Stomach (tissue), 19 donors: Measurements from ENCODE around the gene HNRNPH1. TPM values are rescaled to one million over a fixed set of nuclear protein-coding genes. Genes with fewer than 3 reads are reported as not detected.
"Not testable (repeated sequence)": the region's sequence is repeated elsewhere in the genome, so short reads cannot be mapped to it uniquely, and the experiment has no call there.

Experiments
- DNase-seq, 2 donors: peaks; one replicate each; pipeline versions ENCODE4 v3.0.0 to v3.0.0-alpha.2; 2013 to 2019
- H3K27ac ChIP-seq, 5 donors: fragments of 200-600 bp in 4 of 5; sonication (generic) in 4 of 5; one replicate each; pipeline ENCODE4 v1.5.1; 2013 to 2019; ENCODE audit warnings: mild to moderate bottlenecking in 1 of 5, moderate library complexity in 1 of 5
- H3K27me3 ChIP-seq, 3 donors: fragments of 200-600 bp; sonication (generic); one replicate each; pipeline ENCODE4 v1.5.1; 2017 to 2019; ENCODE audit warnings: mixed run types in 1 of 3
- H3K36me3 ChIP-seq, 4 donors: fragments of 200-600 bp; sonication (generic); 1 replicate in 3 of 4; 2 replicates in 1 of 4; pipeline ENCODE4 v1.5.1; 2016 to 2019
- H3K4me1 ChIP-seq, 4 donors: fragments of 200-600 bp; sonication (generic); one replicate each; pipeline ENCODE4 v1.5.1; 2016 to 2019
- H3K4me3 ChIP-seq, 4 donors: fragments of 200-600 bp; sonication (generic) in 3 of 4; one replicate each; pipeline ENCODE4 v1.5.1; 2016 to 2019; ENCODE audit warnings: mild to moderate bottlenecking in 1 of 4
- H3K9me3 ChIP-seq, 4 donors: fragments of 200-600 bp; sonication (generic); one replicate each; pipeline ENCODE4 v1.5.1; 2016 to 2019
- CTCF ChIP-seq, 7 experiments: fragments of 450-650 bp in 4 of 7; fragments of 200-600 bp in 3 of 7; sonication (generic) in 3 of 7; IDR thresholded peaks; one replicate each; pipeline ENCODE4 v1.5.1; 2016 to 2019; ENCODE audit warnings: antibody characterized with exemption in 7 of 7, control low read depth in 2 of 7, mild to moderate bottlenecking in 1 of 7
- EP300 ChIP-seq: sonication (generic); formaldehyde crosslinking; IDR thresholded peaks from one replicate; pipeline ENCODE4 v1.6.1; 2017; ENCODE audit warnings: antibody characterized with exemption
- POLR2A ChIP-seq, 4 donors: fragments of 450-650 bp; IDR thresholded peaks; one replicate each; pipeline ENCODE4 v1.6.1; 2016; ENCODE audit warnings: antibody characterized with exemption in 4 of 4, control low read depth in 2 of 4, mild to moderate bottlenecking in 1 of 4, moderate library complexity in 1 of 4
- POLR2AphosphoS5 ChIP-seq, 3 donors: sonication (generic); formaldehyde crosslinking; IDR thresholded peaks; one replicate each; pipeline ENCODE4 v1.6.1; 2016; ENCODE audit warnings: antibody characterized with exemption in 3 of 3
- WGBS, 5 donors: extraction: QIAGEN DNeasy Blood & Tissue Kit in 3 of 5; methylation state at CpG; one replicate each; pipeline versions ENCODE4 v1.1.5 to v1.1.7; 2013 to 2018; 5-methylcytosine and 5-hydroxymethylcytosine counted together
- intact Hi-C: fragments of 100-400 bp; cut with DNase I; formaldehyde crosslinking; loops from one replicate; pipeline ENCODE4 v1.15.1; 2023; ENCODE audit warnings: low total_unique reads
- long read RNA-seq, 10 donors: transcript quantifications; one replicate each; lab custom pipeline, GENCODE V29; 2026
- polyA plus RNA-seq, 3 donors: library from polyadenylated mRNA; stranded (reverse); fragments of 200-250 nt; gene quantifications; one replicate each; pipeline ENCODE4 v1.2.3, GENCODE V29; 2013
- total RNA-seq, 5 donors: library from RNA; depleted of rRNA; stranded (reverse); fragments of >200 nt; gene quantifications; one replicate each; pipeline versions ENCODE4 v1.1.0 to v1.2.3, GENCODE V29; 2014 to 2016
- donor health status: healthy with polysubstance abuse.
- donor health status: Bipolar disorder and iron deficiency.
- donor health status: healthy.

Gene HNRNPH1
- total RNA-seq = 1,000 to 10,000 TPM in 1 of 5 donors, 100 to 1,000 TPM in 4; 468 to 1,215 (median 732) TPM
- 100 to 1,000 TPM in 2 of 3 donors, 10 to 100 TPM in 1; 87.5 to 193 (median 106) TPM for polyA plus RNA-seq
- long read RNA-seq, donor 1, partial matches to known transcripts = 12 of 19 reads
- long read RNA-seq, donor 1, other reads (novel, unspliced or antisense) = 0 of 19 reads
- long read RNA-seq, donor 2, full-length matches to known transcripts = 29 of 42 reads
- long read RNA-seq, donor 2, partial matches to known transcripts = 13 of 42 reads
- long read RNA-seq, donor 2, other reads (novel, unspliced or antisense) = 0 of 42 reads
- long read RNA-seq, donor 3, full-length matches to known transcripts = 14 of 34 reads
- long read RNA-seq, donor 3, partial matches to known transcripts = 20 of 34 reads
- long read RNA-seq, donor 3, other reads (novel, unspliced or antisense) = 0 of 34 reads
- long read RNA-seq, donor 4, partial matches to known transcripts = 0 of 1 reads
- long read RNA-seq, donor 4, other reads (novel, unspliced or antisense) = 0 of 1 reads
- long read RNA-seq, donor 5, full-length matches to known transcripts = 16 of 56 reads
- long read RNA-seq, donor 5, partial matches to known transcripts = 40 of 56 reads
- long read RNA-seq, donor 5, other reads (novel, unspliced or antisense) = 0 of 56 reads
- long read RNA-seq, donor 6, full-length matches to known transcripts = 51 of 139 reads
- long read RNA-seq, donor 6, partial matches to known transcripts = 88 of 139 reads
- long read RNA-seq, donor 6, other reads (novel, unspliced or antisense) = 0 of 139 reads
- long read RNA-seq, donor 7, partial matches to known transcripts = 30 of 43 reads
- long read RNA-seq, donor 7, other reads (novel, unspliced or antisense) = 0 of 43 reads
- long read RNA-seq, donor 8, full-length matches to known transcripts = 30 of 764 reads
- long read RNA-seq, donor 8, partial matches to known transcripts = 693 of 764 reads
- long read RNA-seq, donor 8, other reads (novel, unspliced or antisense) = 41 of 764 reads
- long read RNA-seq, donor 9, full-length matches to known transcripts = 18 of 58 reads
- long read RNA-seq, donor 9, partial matches to known transcripts = 40 of 58 reads
- long read RNA-seq, donor 9, other reads (novel, unspliced or antisense) = 0 of 58 reads
- long read RNA-seq, donor 10, full-length matches to known transcripts = 9 of 15 reads
- long read RNA-seq, donor 10, partial matches to known transcripts = 6 of 15 reads
- long read RNA-seq, donor 10, other reads (novel, unspliced or antisense) = 0 of 15 reads

DNA sequence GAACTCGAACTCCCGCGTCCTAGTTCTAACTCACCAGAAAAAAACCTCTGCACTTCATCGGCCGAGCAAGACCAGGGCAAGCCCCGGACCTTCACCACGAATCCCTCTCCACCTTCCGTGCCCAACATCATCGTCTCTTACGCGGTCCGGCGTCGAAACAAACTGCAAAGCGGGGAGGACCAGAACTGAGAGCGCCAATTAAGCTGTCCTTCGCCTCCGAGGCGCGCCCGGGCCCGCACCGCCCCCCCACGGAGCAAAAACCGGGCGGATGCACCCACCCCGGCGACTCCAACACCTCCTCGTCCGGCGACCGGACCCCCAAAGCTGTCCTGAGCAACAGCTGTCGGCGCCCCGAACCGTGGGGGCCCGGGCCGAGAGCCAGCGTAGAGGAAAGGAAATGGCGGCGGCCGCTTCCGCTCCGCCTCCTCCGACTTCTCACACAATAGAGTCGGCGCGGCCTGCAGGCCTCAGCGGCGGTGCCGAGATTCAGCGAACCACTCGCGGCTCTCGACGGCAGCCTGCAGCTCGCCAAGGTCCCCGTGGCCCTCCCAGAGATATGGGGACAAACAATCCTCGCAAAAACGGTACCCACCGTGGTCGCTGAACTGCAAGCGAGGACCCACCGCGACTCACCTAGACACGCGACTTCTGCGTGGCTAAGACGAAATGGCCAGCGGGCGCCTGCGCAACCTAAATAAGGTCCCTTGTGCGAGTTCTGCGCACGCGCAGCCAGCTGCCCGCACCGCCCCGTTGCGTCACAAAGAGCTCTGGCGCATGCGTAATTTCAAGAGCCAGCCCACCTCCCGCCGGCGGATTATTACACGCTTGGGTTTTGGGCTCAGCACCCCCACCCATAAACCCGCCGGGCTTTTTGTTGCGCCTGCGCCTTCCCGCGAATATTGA is at the start of gene HNRNPH1:
HNRNPH1 (minus strand) TSS at position 669 of the 903 bp plus-strand sequence; CDS start at position 131, 538 bp downstream.
- intact Hi-C loops = no loop called here
- TF ChIP-seq POLR2AphosphoS5 (IDR thresholded peaks at IDR 0.05) = peak; percentile 99 to 100 (median 100)
- TF ChIP-seq EP300 = no peak
- TF ChIP-seq POLR2A (IDR thresholded peaks at IDR 0.05) = peak in 2 of 4 donors; percentile 98
- peak in 2 of 7 experiments; percentile 14 for TF ChIP-seq CTCF (IDR thresholded peaks at IDR 0.05)

DNA sequence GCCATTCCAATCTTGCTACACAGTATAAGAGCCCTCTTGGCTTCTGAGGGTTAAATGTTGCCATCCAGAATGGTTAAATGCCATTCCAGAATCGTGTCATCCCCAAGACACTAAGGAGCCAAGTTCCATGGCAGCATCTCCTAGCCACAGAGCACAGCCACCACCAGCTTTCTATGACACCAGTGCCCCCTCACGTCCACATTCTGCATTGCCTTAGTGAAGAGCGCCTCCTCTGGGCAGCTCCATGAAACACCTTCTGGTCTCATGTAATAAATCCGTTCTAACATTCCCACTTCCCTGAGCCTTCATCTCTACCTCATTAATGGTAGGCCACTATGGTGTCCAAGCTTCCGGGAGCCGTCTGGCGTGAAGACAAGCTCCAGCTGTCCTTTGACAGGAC is 44.9 kb upstream of the HNRNPH1 start:
- DNase-seq = peak; percentile 38 to 68
- Histone ChIP-seq H3K9me3 (no peaks in the 10 kb centered on the region), H3K4me1 (no peaks in the 10 kb centered on the region), H3K4me3 (no peak overlapping the region), H3K36me3 (peaks cover 0 to 33% (median 32%) of the 10 kb centered on the region in 4 donors), H3K27me3 (no peaks in the 10 kb centered on the region), H3K27ac (no peak overlapping the region)
- WGBS, 5 donors = 45 to 61% (median 47%) methylated on average over 7 of the region's 7 CpGs
- intact Hi-C loops = no loop called here
- peak in 5 of 7 experiments; percentile 25 to 62 (median 39) for TF ChIP-seq CTCF (IDR thresholded peaks at IDR 0.05)
- TF ChIP-seq POLR2A (IDR thresholded peaks at IDR 0.05) = no peak
- peak in 1 of 3 donors; percentile 8 for TF ChIP-seq POLR2AphosphoS5 (IDR thresholded peaks at IDR 0.05)
- no peak for TF ChIP-seq EP300

More for the DNA sequence above, at the start of gene HNRNPH1:
- Histone ChIP-seq H3K36me3 (peaks cover 28 to 43% (median 39%) of the 10 kb centered on the region in 4 donors), H3K27ac (peak within 1 kb of the TSS; percentile 93 to 100 (median 100)), H3K9me3 (no peaks in the 10 kb centered on the region), H3K4me3 (peak within 1 kb of the TSS; percentile 64 to 100 (median 90)), H3K4me1 (peaks cover 45 to 55% (median 53%) of the 10 kb centered on the region in 4 donors), H3K27me3 (no peaks in the 10 kb centered on the region)
- WGBS, 5 donors = 0% methylated on average over 41 to 92 of the region's 92 CpGs
- peak; percentile 99 for DNase-seq

GRCh38 chr5:179661647-179662046 is 38.2 kb upstream of the HNRNPH1 start:
- Histone ChIP-seq H3K4me1 (peaks cover 0 to 13% (median 11%) of the 10 kb centered on the region in 4 donors), H3K36me3 (peaks cover 0 to 43% (median 40%) of the 10 kb centered on the region in 4 donors)
- intact Hi-C loops, H3K27me3 ChIP-seq, H3K27ac ChIP-seq, H3K9me3 ChIP-seq, DNase-seq, H3K4me3 ChIP-seq: not testable (repeated sequence)
- WGBS, 5 donors = 94 to 100% (median 96%) methylated on average over 6 of the region's 6 CpGs

GRCh38 chr5:179658179-179658856 is 34.8 kb upstream of the HNRNPH1 start:
- H3K4me1 ChIP-seq = peaks cover 0 to 13% (median 11%) of the 10 kb centered on the region in 4 donors
- 2 to 10% (median 4%) methylated on average over 9 to 12 of the region's 29 CpGs for WGBS, 5 donors
- H3K4me3 ChIP-seq = peak overlapping the region; percentile 44 to 53 (median 52)
- H3K27ac ChIP-seq = peak overlapping the region; percentile 9 to 74 (median 55)
- H3K36me3 ChIP-seq, intact Hi-C loops, H3K9me3 ChIP-seq, H3K27me3 ChIP-seq: not testable (repeated sequence)
- DNase-seq = peak in 1 of 2 donors; percentile 44

GRCh38 chr5:179657302-179658178 is 34.1 kb upstream of the HNRNPH1 start:
- DNase-seq = peak in 1 of 2 donors; percentile 36
- H3K27ac ChIP-seq, H3K9me3 ChIP-seq, H3K36me3 ChIP-seq, H3K27me3 ChIP-seq, intact Hi-C loops: not testable (repeated sequence)
- 18 to 94% (median 25%) methylated on average over 2 to 12 of the region's 50 CpGs for WGBS, 5 donors
- Histone ChIP-seq H3K4me1 (peaks cover 0 to 13% (median 11%) of the 10 kb centered on the region in 4 donors), H3K4me3 (peak overlapping the region in 1 of 4 donors; percentile 22)

GRCh38 chr5:179653135-179653534 is 29.7 kb upstream of the HNRNPH1 start:
- intact Hi-C loops, DNase-seq: not testable (repeated sequence)

More at GRCh38 chr5:179653135-179653534, 29.7 kb upstream of the HNRNPH1 start:
- H3K27ac ChIP-seq, H3K4me3 ChIP-seq, H3K4me1 ChIP-seq, H3K36me3 ChIP-seq, H3K27me3 ChIP-seq, H3K9me3 ChIP-seq: not testable (repeated sequence)
- WGBS, 5 donors = 68 to 82% (median 74%) methylated on average over 2 of the region's 2 CpGs
